HepG2 (cell line): ENCODE results near the gene IL17RB. TPM values are rescaled to one million over a fixed set of nuclear protein-coding genes. Genes with fewer than 3 reads are reported as not detected.

Experiments
- ATF6 ChIP-seq: sonication (generic); formaldehyde crosslinking; conservative IDR thresholded peaks from 2 replicates; pipeline ENCODE4 v1.4.0; 2020; ENCODE audit warnings: missing genetic modification reagents
- BCL6 ChIP-seq: IDR thresholded peaks from 2 replicates; pipeline ENCODE4 v1.6.1; 2016; ENCODE audit warnings: missing genetic modification reagents, missing compliant biosample characterization
- BRD4 ChIP-seq: sonication (generic); formaldehyde crosslinking; IDR thresholded peaks from 2 replicates; pipeline ENCODE4 v1.4.0; 2020; ENCODE audit warnings: missing genetic modification reagents
- CREB3 ChIP-seq: sonication (generic); formaldehyde crosslinking; IDR thresholded peaks from 2 replicates; pipeline ENCODE4 v1.5.0; 2020; ENCODE audit warnings: missing genetic modification reagents
- ELF4 ChIP-seq: sonication (generic); formaldehyde crosslinking; IDR thresholded peaks from 2 replicates; pipeline ENCODE4 v1.5.0; 2020; ENCODE audit warnings: missing genetic modification reagents, mild to moderate bottlenecking, moderate library complexity, borderline replicate concordance
- HMGA1 ChIP-seq: sonication (generic); formaldehyde crosslinking; conservative IDR thresholded peaks from 2 replicates; pipeline ENCODE4 v1.4.0; 2020; ENCODE audit warnings: missing genetic modification reagents
- HNRNPUL1 ChIP-seq: fragments of 200-400 bp; formaldehyde crosslinking; IDR thresholded peaks from 2 replicates; pipeline ENCODE4 v1.6.1; 2017; ENCODE audit warnings: low read depth, mild to moderate bottlenecking, low read length, moderate library complexity
- HOXA7 ChIP-seq: sonication (generic); formaldehyde crosslinking; IDR thresholded peaks from 2 replicates; pipeline ENCODE4 v1.8.1; 2022; ENCODE audit warnings: mild to moderate bottlenecking, missing genetic modification reagents, moderate library complexity
- IRF2 ChIP-seq: IDR thresholded peaks from 2 replicates; pipeline ENCODE4 v1.6.1; 2018; ENCODE audit warnings: missing genetic modification reagents, missing compliant biosample characterization
- IRX3 ChIP-seq: sonication (generic); formaldehyde crosslinking; IDR thresholded peaks from 2 replicates; pipeline ENCODE4 v1.8.1; 2023; ENCODE audit warnings: mild to moderate bottlenecking, low read depth, missing genetic modification reagents, borderline replicate concordance
- MIXL1 ChIP-seq: IDR thresholded peaks from 2 replicates; pipeline ENCODE4 v1.6.1; 2016
- MXD3 ChIP-seq: IDR thresholded peaks from 2 replicates; pipeline ENCODE4 v1.6.1; 2016; ENCODE audit warnings: mild to moderate bottlenecking, missing biosample characterization, missing genetic modification reagents
- NR1H2 ChIP-seq: sonication (generic); formaldehyde crosslinking; IDR thresholded peaks from 2 replicates; pipeline ENCODE4 v1.8.1; 2022; ENCODE audit warnings: low read depth, missing genetic modification reagents, borderline replicate concordance
- PHF21A ChIP-seq: sonication (generic); formaldehyde crosslinking; IDR thresholded peaks from 2 replicates; pipeline ENCODE4 v1.5.0; 2020; ENCODE audit warnings: mild to moderate bottlenecking, missing genetic modification reagents
- SALL2 ChIP-seq: sonication (generic); formaldehyde crosslinking; IDR thresholded peaks from 2 replicates; pipeline ENCODE4 v1.8.1; 2023; ENCODE audit warnings: mild to moderate bottlenecking, missing genetic modification reagents, inconsistent platforms
- TBX2 ChIP-seq: sonication (generic); formaldehyde crosslinking; IDR thresholded peaks from 2 replicates; pipeline ENCODE4 v1.5.0; 2020; ENCODE audit warnings: missing genetic modification reagents, mild to moderate bottlenecking, borderline replicate concordance
- UBTF ChIP-seq: sonication (generic); formaldehyde crosslinking; IDR thresholded peaks from 2 replicates; pipeline ENCODE4 v1.4.0; 2020; ENCODE audit warnings: mild to moderate bottlenecking, missing genetic modification reagents
- ZNF276 ChIP-seq: sonication (generic); formaldehyde crosslinking; IDR thresholded peaks from 2 replicates; pipeline ENCODE4 v1.4.0; 2020; ENCODE audit warnings: mild to moderate bottlenecking, low read depth, missing genetic modification reagents
- ZNF296 ChIP-seq: sonication (generic); formaldehyde crosslinking; conservative IDR thresholded peaks from 2 replicates; pipeline ENCODE4 v1.5.0; 2020; ENCODE audit warnings: mild to moderate bottlenecking, missing genetic modification reagents
- polyA plus RNA-seq, 8 experiments: library from polyadenylated mRNA; depleted of rRNA in 3 of 8; stranded (reverse) in 7 of 8; unstranded in 1 of 8; fragments of >200 nt; fragmentation: Illumina TruSeq in 4 of 8; extraction: Trizol in 4 of 8; gene quantifications; 2 replicates each; pipeline versions ENCODE4 v1.2.1 to v1.2.3, GENCODE V29; 2011 to 2016; ENCODE audit warnings: low read depth in 4 of 8, missing spikeins in 1 of 8, mixed read lengths in 1 of 8; ENCODE audit not compliant: insufficient read depth in 1 of 8
- total RNA-seq, 5 experiments: library from RNA; depleted of rRNA; stranded (reverse); fragments of >200 nt; fragmentation: Illumina TruSeq; extraction: Trizol; gene quantifications; 2 replicates each; pipeline ENCODE4 v1.2.3, GENCODE V29; 2016; ENCODE audit warnings: low read depth in 1 of 5

The IL17RB gene
- total and polyA plus RNA-seq, 2 of the 13 experiments (the other 11 are each of a cell fraction or from before 2014, with no cell fraction given) = 130 to 190 TPM

- no peak for TF ChIP-seq ATF6 (CRISPR knock-in tag)
- TF ChIP-seq TBX2 (CRISPR knock-in tag) = peak; percentile 8; the same call in 1 of the 2 replicates
- peak; percentile 50; the same call in 1 of the 2 replicates for TF ChIP-seq BRD4 (CRISPR knock-in tag)
- TF ChIP-seq PHF21A (CRISPR knock-in tag) = peak; percentile 86
- peak; percentile 34 for TF ChIP-seq BCL6 (CRISPR knock-in tag)
- 0 out of 2 replicates have a peak, but pooled peaks have one; percentile 26 for TF ChIP-seq CREB3
- peak; percentile 61 for TF ChIP-seq IRF2
- TF ChIP-seq IRX3 = no peak; the same call in 1 of the 2 replicates
- peak; percentile 21; the same call in 1 of the 2 replicates for TF ChIP-seq ZNF296
- no peak for TF ChIP-seq HMGA1 (CRISPR knock-in tag)
- TF ChIP-seq ZNF276 = 0 out of 2 replicates have a peak, but pooled peaks have one; percentile 22
- TF ChIP-seq MIXL1 (CRISPR knock-in tag) = peak; percentile 32; the same call in 1 of the 2 replicates
- no peak for TF ChIP-seq HNRNPUL1
- TF ChIP-seq UBTF (CRISPR knock-in tag) = peak; percentile 62; the same call in 1 of the 2 replicates
- no peak for TF ChIP-seq NR1H2
- TF ChIP-seq ELF4 (CRISPR knock-in tag) = no peak
- TF ChIP-seq SALL2 (CRISPR knock-in tag) = no peak
- no peak for TF ChIP-seq HOXA7 (CRISPR knock-in tag)
- 0 out of 2 replicates have a peak, but pooled peaks have one; percentile 24 for TF ChIP-seq MXD3 (CRISPR knock-in tag)
Observed at GRCh38 chr3:53844262-53845102, 1.9 kb upstream of the IL17RB start (continued).
